ENCODE data around the gene BAG5.

The BAG5 gene

DNA sequence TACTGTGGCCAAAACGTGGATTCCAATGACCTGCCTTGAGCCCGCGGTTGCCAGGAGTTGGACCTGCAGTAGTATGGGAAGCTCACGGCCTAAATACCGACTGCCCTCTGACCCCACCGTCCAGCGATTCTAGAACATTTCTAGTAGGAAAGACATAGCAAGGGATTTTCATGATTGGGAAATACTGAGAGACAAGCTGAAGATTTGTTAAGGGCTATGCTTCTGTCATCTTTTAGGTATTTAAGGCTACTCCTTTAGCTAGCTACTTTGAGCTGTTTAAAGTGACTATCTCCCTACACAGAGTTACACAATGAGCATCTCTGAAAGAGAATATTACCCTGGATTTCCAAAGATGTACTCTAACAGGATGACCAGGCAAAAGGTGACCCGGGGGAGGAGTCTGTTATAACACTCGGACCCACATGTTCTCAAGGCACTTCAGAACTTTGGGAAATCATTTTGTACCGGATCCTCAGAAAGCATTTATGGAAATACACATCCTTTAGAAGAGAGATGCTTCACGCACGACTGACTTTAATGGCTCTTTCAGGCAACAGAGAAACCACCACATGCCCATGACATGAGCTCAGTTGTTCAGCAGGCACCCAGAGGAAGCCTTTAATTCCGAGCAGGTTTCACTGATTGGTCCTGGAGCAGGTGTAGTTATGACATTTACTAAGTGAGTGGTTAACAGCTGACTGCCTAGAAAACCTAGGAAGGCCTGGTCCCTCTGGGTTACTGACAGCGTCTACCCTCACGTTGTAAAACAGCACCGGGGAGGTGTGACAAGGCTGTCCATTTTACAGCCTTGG, 4.2 kb downstream of the BAG5 start:
- Histone ChIP-seq H3F3A (ENCODE audit: insufficient read depth) (peaks cover 13% of the 10 kb centered on the region; the same call in 1 of the 2 replicates), H3K9me3 (ENCODE audit: insufficient read depth, low read length) (no peaks in the 10 kb centered on the region), H3K9me2 (replicated peaks; ENCODE audit: insufficient read depth, low read length) (no peaks in the 10 kb centered on the region), H3K79me2 (ENCODE audit: insufficient read depth, low read length) (peaks cover 64% of the 10 kb centered on the region), H3K4me3 (ENCODE audit: insufficient read depth, low read length, poor library complexity, severe bottlenecking) (no peak overlapping the region), H3K36me3 (ENCODE audit: low read length) (peaks cover 13% of the 10 kb centered on the region), H3K27ac (ENCODE audit: low read depth, low read length) (no peak overlapping the region), H3K9ac (ENCODE audit: low read length) (no peak overlapping the region), H2AFZ (ENCODE audit: low read depth, low read length, severe bottlenecking) (no peak overlapping the region), H3K4me2 (ENCODE audit: low read depth, low read length, poor library complexity, severe bottlenecking) (no peak overlapping the region), H4K20me1 (ENCODE audit: low read depth, low read length) (peaks cover 19% of the 10 kb centered on the region; the same call in 1 of the 2 replicates), H3K27me3 (ENCODE audit: low read length) (no peaks in the 10 kb centered on the region)
- TF ChIP-seq, protein P1, sequence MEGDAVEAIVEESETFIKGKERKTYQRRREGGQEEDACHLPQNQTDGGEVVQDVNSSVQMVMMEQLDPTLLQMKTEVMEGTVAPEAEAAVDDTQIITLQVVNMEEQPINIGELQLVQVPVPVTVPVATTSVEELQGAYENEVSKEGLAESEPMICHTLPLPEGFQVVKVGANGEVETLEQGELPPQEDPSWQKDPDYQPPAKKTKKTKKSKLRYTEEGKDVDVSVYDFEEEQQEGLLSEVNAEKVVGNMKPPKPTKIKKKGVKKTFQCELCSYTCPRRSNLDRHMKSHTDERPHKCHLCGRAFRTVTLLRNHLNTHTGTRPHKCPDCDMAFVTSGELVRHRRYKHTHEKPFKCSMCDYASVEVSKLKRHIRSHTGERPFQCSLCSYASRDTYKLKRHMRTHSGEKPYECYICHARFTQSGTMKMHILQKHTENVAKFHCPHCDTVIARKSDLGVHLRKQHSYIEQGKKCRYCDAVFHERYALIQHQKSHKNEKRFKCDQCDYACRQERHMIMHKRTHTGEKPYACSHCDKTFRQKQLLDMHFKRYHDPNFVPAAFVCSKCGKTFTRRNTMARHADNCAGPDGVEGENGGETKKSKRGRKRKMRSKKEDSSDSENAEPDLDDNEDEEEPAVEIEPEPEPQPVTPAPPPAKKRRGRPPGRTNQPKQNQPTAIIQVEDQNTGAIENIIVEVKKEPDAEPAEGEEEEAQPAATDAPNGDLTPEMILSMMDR (IDR thresholded peaks at IDR 0.05; ENCODE audit: insufficient read depth, low read length, poor library complexity, severe bottlenecking) = no peak
- no peak for TF ChIP-seq EZH2phosphoT487 (conservative IDR thresholded peaks at IDR 0.05; ENCODE audit: low read length)

- H3K79me2 ChIP-seq (ENCODE audit: insufficient read depth, low read length) = peaks cover 59% of the 10 kb centered on the region
- no peaks in the 10 kb centered on the region for H3K27me3 ChIP-seq (ENCODE audit: low read length)
- peaks cover 13% of the 10 kb centered on the region for H3K36me3 ChIP-seq (ENCODE audit: low read length)
- no peaks in the 10 kb centered on the region for H3K9me2 ChIP-seq (replicated peaks; ENCODE audit: insufficient read depth, low read length)
- H4K20me1 ChIP-seq (ENCODE audit: low read depth, low read length) = peaks cover 19% of the 10 kb centered on the region; the same call in 1 of the 2 replicates
- H3K27ac ChIP-seq (ENCODE audit: low read depth, low read length) = no peak overlapping the region
- no peak overlapping the region for H3K4me3 ChIP-seq (ENCODE audit: insufficient read depth, low read length, poor library complexity, severe bottlenecking)
- peaks cover 13% of the 10 kb centered on the region; the same call in 1 of the 2 replicates for H3F3A ChIP-seq (ENCODE audit: insufficient read depth)
- H3K9ac ChIP-seq (ENCODE audit: low read length) = no peak overlapping the region
- no peaks in the 10 kb centered on the region for H3K9me3 ChIP-seq (ENCODE audit: insufficient read depth, low read length)
- no peak overlapping the region for H2AFZ ChIP-seq (ENCODE audit: low read depth, low read length, severe bottlenecking)
- TF ChIP-seq EZH2phosphoT487 (conservative IDR thresholded peaks at IDR 0.05; ENCODE audit: low read length) = no peak
- no peak overlapping the region for H3K4me2 ChIP-seq (ENCODE audit: low read depth, low read length, poor library complexity, severe bottlenecking)
Observed at GRCh38 chr14:103556946-103557758, 5.3 kb downstream of the BAG5 start.

DNA sequence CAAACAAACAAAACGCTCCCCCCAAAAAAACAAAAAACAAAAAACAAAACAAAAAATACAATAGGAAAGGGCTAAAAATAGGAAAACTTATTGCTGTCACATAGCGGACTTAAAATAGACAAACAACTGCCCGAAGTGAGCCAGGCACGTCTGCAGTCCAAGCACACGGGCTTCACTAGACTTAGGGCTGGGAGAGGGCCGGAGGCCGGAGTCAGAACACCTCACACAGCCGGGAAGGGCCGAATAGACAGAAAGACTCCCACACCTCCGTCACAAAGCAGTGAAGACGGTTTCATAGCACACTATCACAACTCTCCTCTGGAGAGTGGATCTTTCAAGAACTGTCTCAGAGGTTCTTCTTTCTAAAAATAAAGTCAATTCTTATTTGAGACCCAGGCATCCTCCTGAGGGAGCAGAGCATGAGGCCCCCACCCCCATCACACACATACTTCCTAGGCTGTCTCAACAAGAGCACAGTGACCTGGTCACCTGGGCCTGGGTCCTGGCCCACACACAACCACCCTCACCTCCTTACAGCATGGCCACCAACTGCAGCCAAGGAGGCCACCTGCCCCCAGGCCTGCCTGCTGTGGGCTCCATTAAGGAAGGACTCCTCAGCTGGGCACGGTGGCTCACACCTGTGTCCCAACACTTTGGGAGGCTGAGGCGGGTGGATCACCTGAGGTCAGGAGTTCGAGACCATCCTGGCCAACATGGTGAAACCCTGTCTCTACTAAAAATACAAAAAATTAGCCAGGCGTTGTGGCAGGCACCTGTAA, 6.7 kb downstream of the BAG5 start:
- TF ChIP-seq, protein P1 (IDR thresholded peaks at IDR 0.05; ENCODE audit: insufficient read depth, low read length, poor library complexity, severe bottlenecking) = no peak
- no peak for TF ChIP-seq EZH2phosphoT487 (conservative IDR thresholded peaks at IDR 0.05; ENCODE audit: low read length)
- Histone ChIP-seq H3K9ac (ENCODE audit: low read length) (no peak overlapping the region), H4K20me1 (ENCODE audit: low read depth, low read length) (peaks cover 14% of the 10 kb centered on the region; the same call in 1 of the 2 replicates)

More for the DNA sequence above, 6.7 kb downstream of the BAG5 start:
- H2AFZ ChIP-seq (ENCODE audit: low read depth, low read length, severe bottlenecking) = no peak overlapping the region
- peaks cover 13% of the 10 kb centered on the region for H3K36me3 ChIP-seq (ENCODE audit: low read length)
- no peaks in the 10 kb centered on the region for H3K27me3 ChIP-seq (ENCODE audit: low read length)
- H3K9me2 ChIP-seq (replicated peaks; ENCODE audit: insufficient read depth, low read length) = no peaks in the 10 kb centered on the region
- no peaks in the 10 kb centered on the region for H3K9me3 ChIP-seq (ENCODE audit: insufficient read depth, low read length)
- peaks cover 45% of the 10 kb centered on the region for H3K79me2 ChIP-seq (ENCODE audit: insufficient read depth, low read length)
- no peak overlapping the region for H3K4me3 ChIP-seq (ENCODE audit: insufficient read depth, low read length, poor library complexity, severe bottlenecking)
- H3K27ac ChIP-seq (ENCODE audit: low read depth, low read length) = no peak overlapping the region
- no peak overlapping the region for H3K4me2 ChIP-seq (ENCODE audit: low read depth, low read length, poor library complexity, severe bottlenecking)
- H3F3A ChIP-seq (ENCODE audit: insufficient read depth) = peaks cover 13% of the 10 kb centered on the region; the same call in 1 of the 2 replicates

All from SU-DHL-6 (cell line).